ENCODE data around the gene SLC9A8.
A peak's percentile ranks its signal among the peaks of the same experiment; 100 is the strongest.
"Not testable (repeated sequence)": the region's sequence is repeated elsewhere in the genome, so short reads cannot be mapped to it uniquely, and the experiment has no call there.

SLC9A8 gene

GRCh38 chr20:49859011-49859410, 46.4 kb downstream of the SLC9A8 start:
- ATAC-seq (ENCODE audit: low read depth) (no peak), DNase-seq (ENCODE audit: low spot score) (no peak)
- H3K27me3 ChIP-seq (ENCODE audit: insufficient read depth, poor library complexity, severe bottlenecking): no peaks in the 10 kb centered on the region
- peaks cover 15% of the 10 kb centered on the region for H3K4me1 ChIP-seq (ENCODE audit: insufficient read depth, poor library complexity, severe bottlenecking)
- no peak overlapping the region for H3K27ac ChIP-seq (ENCODE audit: poor library complexity, severe bottlenecking)
- no peak overlapping the region for H3K4me3 ChIP-seq (ENCODE audit: severe bottlenecking)
- no peaks in the 10 kb centered on the region for H3K9me3 ChIP-seq (ENCODE audit: severe bottlenecking)
- no peak for TF ChIP-seq CTCF (IDR thresholded peaks at IDR 0.05; ENCODE audit: poor library complexity, severe bottlenecking)
- peaks cover 24% of the 10 kb centered on the region for H3K36me3 ChIP-seq (ENCODE audit: low read depth)

- ATAC-seq (ENCODE audit: low read depth) (peak; percentile 98), DNase-seq (ENCODE audit: low spot score) (no peak)
- no peak overlapping the region for H3K4me3 ChIP-seq (ENCODE audit: severe bottlenecking)
- H3K9me3 ChIP-seq (ENCODE audit: severe bottlenecking): no peaks in the 10 kb centered on the region
- TF ChIP-seq CTCF (IDR thresholded peaks at IDR 0.05; ENCODE audit: poor library complexity, severe bottlenecking): no peak
- peaks cover 29% of the 10 kb centered on the region for H3K36me3 ChIP-seq (ENCODE audit: low read depth)
- H3K27me3 ChIP-seq (ENCODE audit: insufficient read depth, poor library complexity, severe bottlenecking): no peaks in the 10 kb centered on the region
- H3K4me1 ChIP-seq (ENCODE audit: insufficient read depth, poor library complexity, severe bottlenecking): peaks cover 10% of the 10 kb centered on the region
- H3K27ac ChIP-seq (ENCODE audit: poor library complexity, severe bottlenecking): no peak overlapping the region
These were observed 47.2 kb downstream of the SLC9A8 start for GRCh38 chr20:49859807-49860206.

- ATAC-seq (ENCODE audit: low read depth); H3K4me3 ChIP-seq (ENCODE audit: severe bottlenecking); H3K27me3 ChIP-seq (ENCODE audit: insufficient read depth, poor library complexity, severe bottlenecking); DNase-seq (ENCODE audit: low spot score); H3K27ac ChIP-seq (ENCODE audit: poor library complexity, severe bottlenecking); H3K9me3 ChIP-seq (ENCODE audit: severe bottlenecking): not testable (repeated sequence)
- Histone ChIP-seq H3K36me3 (ENCODE audit: low read depth) (peaks cover 31% of the 10 kb centered on the region), H3K4me1 (ENCODE audit: insufficient read depth, poor library complexity, severe bottlenecking) (peaks cover 10% of the 10 kb centered on the region)
These were observed 48.6 kb downstream of the SLC9A8 start for GRCh38 chr20:49861232-49861631.

GRCh38 chr20:49862607-49863200, 50.1 kb downstream of the SLC9A8 start:
- Histone ChIP-seq H3K9me3 (ENCODE audit: severe bottlenecking) (no peaks in the 10 kb centered on the region), H3K27ac (ENCODE audit: poor library complexity, severe bottlenecking) (no peak overlapping the region), H3K27me3 (ENCODE audit: insufficient read depth, poor library complexity, severe bottlenecking) (no peaks in the 10 kb centered on the region), H3K4me3 (ENCODE audit: severe bottlenecking) (no peak overlapping the region), H3K36me3 (ENCODE audit: low read depth) (peaks cover 29% of the 10 kb centered on the region), H3K4me1 (ENCODE audit: insufficient read depth, poor library complexity, severe bottlenecking) (peaks cover 10% of the 10 kb centered on the region)
- no peak for TF ChIP-seq CTCF (IDR thresholded peaks at IDR 0.05; ENCODE audit: poor library complexity, severe bottlenecking)
- no peak for ATAC-seq (ENCODE audit: low read depth)
- no peak for DNase-seq (ENCODE audit: low spot score)

- no peak for DNase-seq (ENCODE audit: low spot score)
- H3K27me3 ChIP-seq (ENCODE audit: insufficient read depth, poor library complexity, severe bottlenecking): no peaks in the 10 kb centered on the region
- H3K4me3 ChIP-seq (ENCODE audit: severe bottlenecking): no peak overlapping the region
- H3K27ac ChIP-seq (ENCODE audit: poor library complexity, severe bottlenecking): no peak overlapping the region
- no peaks in the 10 kb centered on the region for H3K9me3 ChIP-seq (ENCODE audit: severe bottlenecking)
- peaks cover 10% of the 10 kb centered on the region for H3K4me1 ChIP-seq (ENCODE audit: insufficient read depth, poor library complexity, severe bottlenecking)
- peaks cover 22% of the 10 kb centered on the region for H3K36me3 ChIP-seq (ENCODE audit: low read depth)
- no peak for ATAC-seq (ENCODE audit: low read depth)
- no peak for TF ChIP-seq CTCF (IDR thresholded peaks at IDR 0.05; ENCODE audit: poor library complexity, severe bottlenecking)
These were observed 51.0 kb downstream of the SLC9A8 start for GRCh38 chr20:49863666-49864065.

All from RWPE2 (cell line).